ENCODE measurements around the gene SLC22A3. TPM values are rescaled to one million over a fixed set of nuclear protein-coding genes. Genes with fewer than 3 reads are reported as not detected.

Gene SLC22A3
- total RNA-seq, 2 donors from 2014 or later: not detected

Other genes starting within 250 kb of the SLC22A3 start
- 10 to 100 TPM in 1 of 2 donors, 1 to 10 TPM in 1; 5.8 to 11.0 TPM for gene SLC22A1, start 226.6 kb upstream of the SLC22A3 start, total RNA-seq
- not detected for gene SLC22A2, start 89.6 kb upstream of the SLC22A3 start, total RNA-seq